GM12878 (cell line): ENCODE data around the gene GRPEL2. TPM values are rescaled to one million over a fixed set of nuclear protein-coding genes. Genes with fewer than 3 reads are reported as not detected.

Experiments
- ATAC-seq: fragments of 200-7000 bp; cut with Tn5 transposase; 3 replicates; pipeline ENCODE4 v1.9.1; 2020; ENCODE audit warnings: mild to moderate bottlenecking, moderate library complexity
- BruUV-seq: library from RNA; stranded (reverse); fragments of 400-500 nt; replicated peaks from 2 replicates; lab custom pipeline; 2021; lab: Mats Ljungman, UMichigan
- CTCF ChIA-PET: fragments of 300-600 bp; sonication (Branson Sonifier 250); formaldehyde crosslinking; extraction: SDS; loops from one replicate; lab custom pipeline; 2021; ENCODE audit warnings: inconsistent platforms; lab: Yijun Ruan, JAX
- POLR2A ChIA-PET: fragments of 350-600 bp; formaldehyde crosslinking; extraction: SDS; loops from one replicate; lab custom pipeline; 2021; ENCODE audit warnings: inconsistent platforms; lab: Charles Lee
- RAD21 ChIA-PET: fragments of 300-600 bp; sonication (Branson Sonifier 250); formaldehyde crosslinking; loops from one replicate; lab custom pipeline; 2023; ENCODE audit warnings: antibody characterized with exemption; ENCODE audit not compliant: unreplicated experiment; lab: Charles Lee
- SMC1A ChIA-PET: fragments of 300-600 bp; sonication (Branson Sonifier 250); formaldehyde crosslinking; loops from one replicate; lab custom pipeline; 2023; ENCODE audit not compliant: unreplicated experiment, uncharacterized antibody; lab: Charles Lee
- DNase-seq: peaks from one replicate; pipeline ENCODE4 v3.0.0-alpha.2; 2011; ENCODE audit warnings: low read depth, low spot score
- FAIRE-seq: peaks from 3 replicates; lab custom pipeline; 2011; peaks lifted over from hg19 to GRCh38; lab: Jason Lieb, UNC
- H2AFZ ChIP-seq: 2 replicates; pipeline ENCODE4 v1.6.0; 2011; ENCODE audit warnings: low read depth, low read length, control low read depth; ENCODE audit not compliant: control insufficient read depth
- H3K27ac ChIP-seq: 2 replicates; pipeline ENCODE4 v1.5.1; 2011; ENCODE audit warnings: control low read depth; ENCODE audit not compliant: control insufficient read depth, insufficient read depth
- H3K27me3 ChIP-seq, 2 experiments: replicated peaks in 1 of 2; 2 replicates each; pipeline versions ENCODE4 v1.6.0 to v1.6.1; 2011; ENCODE audit warnings: low read length in 1 of 2; ENCODE audit not compliant: control insufficient read depth in 2 of 2, insufficient read depth in 2 of 2
- H3K36me3 ChIP-seq, 2 experiments: 2 replicates each; pipeline ENCODE4 v1.5.1; 2011; ENCODE audit warnings: low read length in 1 of 2; ENCODE audit not compliant: control insufficient read depth in 2 of 2, insufficient read depth in 2 of 2
- H3K4me1 ChIP-seq: 2 replicates; pipeline ENCODE4 v1.6.1; 2011; ENCODE audit warnings: mild to moderate bottlenecking, low read length, moderate library complexity, mixed read lengths; ENCODE audit not compliant: control insufficient read depth, insufficient read depth
- H3K4me2 ChIP-seq: 2 replicates; pipeline ENCODE4 v1.6.0; 2011; ENCODE audit warnings: control low read depth; ENCODE audit not compliant: control insufficient read depth, insufficient read depth
- H3K4me3 ChIP-seq: fragments of 200-600 bp; sonication (generic); 2 replicates; pipeline ENCODE4 v1.5.1; 2016
- H3K79me2 ChIP-seq: 2 replicates; pipeline ENCODE4 v1.6.0; 2011; ENCODE audit warnings: low read length; ENCODE audit not compliant: control insufficient read depth, insufficient read depth
- H3K9ac ChIP-seq: 2 replicates; pipeline ENCODE4 v1.8.0; 2011; ENCODE audit warnings: low read length, control low read depth, mixed read lengths; ENCODE audit not compliant: control insufficient read depth, insufficient read depth
- H3K9me3 ChIP-seq: replicated peaks from 3 replicates; pipeline ENCODE4 v1.5.1; 2011; ENCODE audit warnings: mild to moderate bottlenecking, low read length; ENCODE audit not compliant: control insufficient read depth, insufficient read depth
- H4K20me1 ChIP-seq: 2 replicates; pipeline ENCODE4 v1.6.0; 2011; ENCODE audit not compliant: control insufficient read depth, insufficient read depth
- ATF7 ChIP-seq: fragments of 450-650 bp; IDR thresholded peaks from 2 replicates; pipeline ENCODE4 v1.6.1; 2016; ENCODE audit warnings: low read depth, mild to moderate bottlenecking
- BMI1 ChIP-seq: fragments of 450-650 bp; IDR thresholded peaks from 2 replicates; pipeline ENCODE4 v1.6.1; 2016; ENCODE audit warnings: mild to moderate bottlenecking, moderate library complexity, borderline replicate concordance
- EZH2 ChIP-seq: IDR thresholded peaks from 2 replicates; pipeline ENCODE4 v1.6.1; 2012; ENCODE audit warnings: low read depth, mild to moderate bottlenecking, control low read depth, inconsistent platforms, low read length, borderline replicate concordance; ENCODE audit not compliant: control insufficient read depth
- FOXM1 ChIP-seq: IDR thresholded peaks from 2 replicates; pipeline ENCODE4 v1.6.1; 2012; ENCODE audit warnings: low read depth, mild to moderate bottlenecking, inconsistent platforms, low read length, moderate library complexity
- GABPA ChIP-seq: IDR thresholded peaks from 2 replicates; pipeline ENCODE4 v1.6.1; 2014; ENCODE audit warnings: antibody characterized with exemption, low read depth, mild to moderate bottlenecking, inconsistent platforms
- IRF3 ChIP-seq: fragments of 450-650 bp; IDR thresholded peaks from 2 replicates; pipeline ENCODE4 v1.6.1; 2014; ENCODE audit warnings: mild to moderate bottlenecking
- MEF2A ChIP-seq: IDR thresholded peaks from 2 replicates; pipeline ENCODE4 v1.6.1; 2011; ENCODE audit warnings: low read depth, mild to moderate bottlenecking, low read length, moderate library complexity; ENCODE audit not compliant: insufficient read depth
- MYB ChIP-seq: fragments of 150-350 bp; IDR thresholded peaks from 2 replicates; pipeline ENCODE4 v1.6.1; 2014; ENCODE audit warnings: mild to moderate bottlenecking, low read depth, low read length, borderline replicate concordance
- MYC ChIP-seq: IDR thresholded peaks from 2 replicates; pipeline ENCODE4 v1.6.1; 2011; ENCODE audit warnings: mild to moderate bottlenecking, low read length, moderate library complexity, inconsistent platforms; ENCODE audit not compliant: insufficient read depth, insufficient replicate concordance, insufficient read length, severe bottlenecking
- RFX5 ChIP-seq: IDR thresholded peaks from 2 replicates; pipeline ENCODE4 v1.6.1; 2011; ENCODE audit warnings: low read depth, low read length, improper control_type of control experiment
- RUNX3 ChIP-seq: IDR thresholded peaks from 2 replicates; pipeline ENCODE4 v1.6.1; 2012; ENCODE audit warnings: low read length, inconsistent platforms
- SUZ12 ChIP-seq: fragments of 200-600 bp; sonication (generic); IDR thresholded peaks from one replicate; pipeline ENCODE4 v1.6.1; 2018; ENCODE audit warnings: antibody characterized with exemption, mild to moderate bottlenecking; ENCODE audit not compliant: unreplicated experiment
- YBX1 ChIP-seq: fragments of 450-650 bp; IDR thresholded peaks from 2 replicates; pipeline ENCODE4 v1.6.1; 2016; ENCODE audit warnings: antibody characterized with exemption
- ZZZ3 ChIP-seq: IDR thresholded peaks from 2 replicates; pipeline ENCODE4 v1.6.1; 2011; ENCODE audit warnings: low read depth; ENCODE audit not compliant: control insufficient read depth, insufficient read length
- WGBS: methylation state at CpG from one replicate; pipeline ENCODE4 v1.1.6; 2016; ENCODE audit warnings: low lambda C conversion rate; ENCODE audit not compliant: insufficient replicate concordance, insufficient coverage; ENCODE audit errors: missing lambda C conversion rate; 5-methylcytosine and 5-hydroxymethylcytosine counted together
- in situ Hi-C: fragments of 300-500 bp; cut with MboI; formaldehyde crosslinking; loops from 9 replicates; pipeline ENCODE4 v1.14.3; 2018; ENCODE audit warnings: mixed read lengths
- intact Hi-C: fragments of 100-400 bp; cut with micrococcal nuclease; formaldehyde crosslinking; loops from one replicate; pipeline ENCODE4 v1.14.2; 2022; ENCODE audit not compliant: unreplicated experiment
- polyA plus RNA-seq, 11 experiments: library from polyadenylated mRNA; depleted of rRNA in 4 of 11; unstranded in 6 of 11; stranded (reverse) in 5 of 11; fragments of >200 nt; fragmentation: Nextera tagmentation in 4 of 11; fragmentation: Illumina TruSeq in 1 of 11; extraction: Ambion mirVana in 4 of 11; extraction: Trizol in 1 of 11; gene quantifications; 1 replicate in 1 of 11; 2 replicates in 10 of 11; pipeline versions ENCODE4 v1.2.1 to v1.2.3, GENCODE V29; 2011 to 2016; ENCODE audit warnings: inconsistent platforms in 2 of 11, missing spikeins in 2 of 11, low read depth in 1 of 11
- total RNA-seq, 4 experiments: library from RNA; depleted of rRNA in 3 of 4; stranded (reverse); fragments of >200 nt in 3 of 4; fragmentation: Illumina TruSeq in 1 of 4; extraction: Trizol in 1 of 4; gene quantifications; 2 replicates each; pipeline versions ENCODE4 v1.2.1 to v1.2.3, GENCODE V29; 2013 to 2021

The GRPEL2 gene
- total and polyA plus RNA-seq, 10 of the 15 experiments (the other 5 are each of a cell fraction or from before 2014, with no cell fraction given): 4.4 to 20.2 (median 14.1) TPM

DNA sequence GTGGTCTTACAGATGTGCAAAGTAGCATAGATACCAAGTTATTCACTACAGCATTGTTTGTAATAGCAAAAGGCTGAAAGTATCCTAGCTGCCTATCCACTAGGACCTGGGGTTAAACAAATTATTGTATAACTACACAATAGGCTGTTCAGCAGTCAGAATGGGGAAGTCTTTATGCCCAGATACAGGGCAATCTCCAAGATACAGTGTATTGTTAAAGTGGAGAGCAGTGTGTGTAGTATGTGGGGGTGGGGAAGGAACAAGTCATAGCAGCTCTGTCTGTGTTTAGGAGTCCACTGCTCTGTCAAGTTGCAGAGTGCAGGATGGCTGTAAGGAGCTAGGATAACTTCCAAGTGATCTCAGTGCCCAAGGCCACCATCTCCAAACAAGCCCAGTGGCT lies 18.1 kb downstream of the GRPEL2 start:
- RAD21 ChIA-PET: no interaction called here
- Histone ChIP-seq H3K36me3 (no peaks in the 10 kb centered on the region), H3K4me1 (peaks cover 7% of the 10 kb centered on the region), H4K20me1 (no peaks in the 10 kb centered on the region)
- TF ChIP-seq ZZZ3 (no peak), GABPA (no peak), MEF2A (no peak), ATF7 (no peak), FOXM1 (no peak), YBX1 (no peak)
- TF ChIP-seq, all 136 proteins: peak for 0
- intact Hi-C loops (no loop called here), in situ Hi-C loops (no loop called here)
- FAIRE-seq (no peak), ATAC-seq (no peak), DNase-seq (no peak)
- no peak overlapping the region for H3K27ac ChIP-seq
- ChIA-PET POLR2A (no interaction called here), SMC1A (no interaction called here), CTCF (interaction anchor here (1.3 kb wide), 2 partner anchors 43 to 82 kb away, joined by 3 to 4 read pairs; no protein-coding TSS in a partner anchor)
- no peak overlapping the region for H3K4me2 ChIP-seq
- H3K27me3 ChIP-seq: no peaks in the 10 kb centered on the region
- H3K79me2 ChIP-seq: peaks cover 6% of the 10 kb centered on the region
- H3K4me3 ChIP-seq: no peak overlapping the region
- H3K9me3 ChIP-seq: no peaks in the 10 kb centered on the region
- no peak overlapping the region for H2AFZ ChIP-seq
- H3K9ac ChIP-seq: no peak overlapping the region
- BruUV-seq: no TSS peak

DNA sequence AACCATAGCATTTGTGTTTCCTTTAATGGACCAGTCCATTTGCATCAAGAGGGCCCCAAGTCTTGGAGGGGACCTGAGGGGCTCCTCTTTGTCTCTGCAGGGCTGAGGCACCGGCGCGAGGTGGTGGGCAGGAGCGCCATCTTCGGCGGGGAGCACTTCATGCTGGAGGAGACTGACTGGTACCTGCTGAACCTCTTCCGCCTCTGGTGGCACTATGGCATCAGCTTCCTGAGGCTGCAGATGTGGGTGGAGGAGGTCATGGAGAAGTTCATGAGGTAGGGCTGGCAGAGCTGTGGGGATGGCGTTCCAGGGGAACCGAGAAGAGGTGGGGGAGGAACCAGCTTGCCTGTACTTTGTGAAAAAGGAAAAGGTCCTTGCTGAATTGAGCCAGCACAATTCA lies 18.6 kb downstream of the GRPEL2 start:
- Histone ChIP-seq H3K4me1 (peaks cover 2% of the 10 kb centered on the region; the same call in 1 of the 2 replicates), H3K36me3 (no peaks in the 10 kb centered on the region), H3K4me3 (no peak overlapping the region), H3K9ac (no peak overlapping the region), H3K27me3 (no peaks in the 10 kb centered on the region), H3K79me2 (peaks cover under 1% of the 10 kb centered on the region; the same call in 1 of the 2 replicates), H3K9me3 (no peaks in the 10 kb centered on the region), H3K4me2 (no peak overlapping the region), H3K27ac (no peak overlapping the region), H4K20me1 (no peaks in the 10 kb centered on the region)
- POLR2A ChIA-PET: no interaction called here
- no peak for DNase-seq
- 99% methylated on average over 9 of the region's 9 CpGs for WGBS
- no TSS peak for BruUV-seq
- intact Hi-C loops: no loop called here
- SMC1A ChIA-PET: no interaction called here
- in situ Hi-C loops: no loop called here
- FAIRE-seq: no peak
- RAD21 ChIA-PET: no interaction called here
- ATAC-seq: no peak
- TF ChIP-seq SUZ12 (no peak), BMI1 (no peak), FOXM1 (no peak), EZH2 (no peak), RUNX3 (no peak), IRF3 (no peak), MYC (no peak), RFX5 (no peak), MYB (no peak)
- TF ChIP-seq, all 136 proteins: peak for 0
- CTCF ChIA-PET: interaction anchor here (1.3 to 5.8 kb wide), 3 partner anchors 46 to 254 kb away, joined by 3 to 118 read pairs (median 3); no protein-coding TSS in a partner anchor
- H2AFZ ChIP-seq: no peak overlapping the region
